Mammary epithelial cell (primary cell): ENCODE results near the gene SNRK.

Experiments
- EZH2 ChIP-seq: IDR thresholded peaks from 2 replicates; pipeline ENCODE4 v1.6.1; 2012; ENCODE audit warnings: low read length, inconsistent platforms, borderline replicate concordance
- TF ChIP-seq, protein P1 (sequence below), 2 donors: IDR thresholded peaks in 1 of 2; conservative IDR thresholded peaks in 1 of 2; 2 replicates each; pipeline ENCODE4 v1.5.1; 2011 to 2012; ENCODE audit warnings: inconsistent platforms in 2 of 2, low read length in 2 of 2, mild to moderate bottlenecking in 2 of 2, control low read depth in 1 of 2, low read depth in 1 of 2; ENCODE audit not compliant: insufficient read depth in 1 of 2; ENCODE audit errors: extremely low read depth in 1 of 2

- TF ChIP-seq, protein P1, sequence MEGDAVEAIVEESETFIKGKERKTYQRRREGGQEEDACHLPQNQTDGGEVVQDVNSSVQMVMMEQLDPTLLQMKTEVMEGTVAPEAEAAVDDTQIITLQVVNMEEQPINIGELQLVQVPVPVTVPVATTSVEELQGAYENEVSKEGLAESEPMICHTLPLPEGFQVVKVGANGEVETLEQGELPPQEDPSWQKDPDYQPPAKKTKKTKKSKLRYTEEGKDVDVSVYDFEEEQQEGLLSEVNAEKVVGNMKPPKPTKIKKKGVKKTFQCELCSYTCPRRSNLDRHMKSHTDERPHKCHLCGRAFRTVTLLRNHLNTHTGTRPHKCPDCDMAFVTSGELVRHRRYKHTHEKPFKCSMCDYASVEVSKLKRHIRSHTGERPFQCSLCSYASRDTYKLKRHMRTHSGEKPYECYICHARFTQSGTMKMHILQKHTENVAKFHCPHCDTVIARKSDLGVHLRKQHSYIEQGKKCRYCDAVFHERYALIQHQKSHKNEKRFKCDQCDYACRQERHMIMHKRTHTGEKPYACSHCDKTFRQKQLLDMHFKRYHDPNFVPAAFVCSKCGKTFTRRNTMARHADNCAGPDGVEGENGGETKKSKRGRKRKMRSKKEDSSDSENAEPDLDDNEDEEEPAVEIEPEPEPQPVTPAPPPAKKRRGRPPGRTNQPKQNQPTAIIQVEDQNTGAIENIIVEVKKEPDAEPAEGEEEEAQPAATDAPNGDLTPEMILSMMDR (conservative IDR thresholded peaks at IDR 0.05 in 1 of 2, IDR thresholded peaks at IDR 0.05 in 1 of 2; ENCODE audit: extremely low read depth in 1 of 2, insufficient read depth in 1 of 2, low read depth in 1 of 2, low read length in 2 of 2) = no peak
- TF ChIP-seq EZH2 = no peak
Measured at GRCh38 chr3:43345246-43345645, 58.9 kb downstream of the SNRK start.
